ENCODE results near the gene INHBB. TPM values are rescaled to one million over a fixed set of nuclear protein-coding genes. Genes with fewer than 3 reads are reported as not detected.

Gene INHBB
- polyA plus RNA-seq, 2 of the 4 experiments (the other 2 are of a cell fraction) = 7.2 to 25.3 TPM

- peak; percentile 30 to 43 for DNase-seq (ENCODE audit: low read depth in 1 of 2, low spot score in 1 of 2)
- peak; percentile 79 to 88; a peak in 5 of 6 replicates for ATAC-seq
- Histone ChIP-seq H3K4me2 (no peak overlapping the region), H3K4me1 (no peaks in the 10 kb centered on the region), H3K27ac (no peak overlapping the region), H3K4me3 (no peak overlapping the region), H3K9me3 (no peaks in the 10 kb centered on the region)
- WGBS (ENCODE audit: missing lambda C conversion rate) = 69% methylated on average over 6 of the region's 6 CpGs
- no peak for TF ChIP-seq HMGXB4 (CRISPR knock-in tag; IDR thresholded peaks at IDR 0.05; ENCODE audit: borderline replicate concordance)
- no peak for TF ChIP-seq NR3C1 (IDR thresholded peaks at IDR 0.05)
- TF ChIP-seq SMC3 (IDR thresholded peaks at IDR 0.05) = peak; percentile 32; the same call in 1 of the 3 replicates
- no peak for TF ChIP-seq PBX3 (IDR thresholded peaks at IDR 0.05)
- TF ChIP-seq CBX2 (IDR thresholded peaks at IDR 0.05; ENCODE audit: borderline replicate concordance, low read depth) = no peak
- no peak for TF ChIP-seq HES2 (IDR thresholded peaks at IDR 0.05)
- TF ChIP-seq BHLHE40 (IDR thresholded peaks at IDR 0.05; ENCODE audit: low read depth, low read length) = no peak
- peak; percentile 40 to 51; a peak in 2 of 5 replicates for TF ChIP-seq RAD21 (conservative IDR thresholded peaks at IDR 0.05 in 1 of 2, IDR thresholded peaks at IDR 0.05 in 1 of 2)
- TF ChIP-seq RCOR1 (IDR thresholded peaks at IDR 0.05; ENCODE audit: low read depth, low read length) = no peak
- CTCF ChIA-PET = interaction anchor here (0.9 to 1.3 kb wide), 6 partner anchors 15 to 375 kb away, joined by 4 to 5 read pairs (median 4); no protein-coding TSS in a partner anchor
- FAIRE-seq = no peak
- POLR2A ChIA-PET = no interaction called here
Observed at GRCh38 chr2:120305296-120305695, 40.6 kb upstream of the INHBB start.

- no peak overlapping the region for H3K4me2 ChIP-seq
- 92% methylated on average over 5 of the region's 5 CpGs for WGBS (ENCODE audit: missing lambda C conversion rate)
- ChIA-PET CTCF (interaction anchor here (0.6 to 1.5 kb wide), 10 partner anchors 8 to 375 kb away, joined by 3 to 5 read pairs (median 4); no protein-coding TSS in a partner anchor), POLR2A (no interaction called here)
- H3K4me3 ChIP-seq = no peak overlapping the region
- no peak for DNase-seq (ENCODE audit: low read depth in 1 of 2, low spot score in 1 of 2)
- no peaks in the 10 kb centered on the region for H3K4me1 ChIP-seq
- ATAC-seq = no peak
- FAIRE-seq = no peak
- H3K27ac ChIP-seq = no peak overlapping the region
- TF ChIP-seq RCOR1 (IDR thresholded peaks at IDR 0.05; ENCODE audit: low read depth, low read length) (no peak), SREBF2 (IDR thresholded peaks at IDR 0.05) (no peak), POLR2A (IDR thresholded peaks at IDR 0.05; ENCODE audit: low read length) (no peak), MAFK (IDR thresholded peaks at IDR 0.05; ENCODE audit: partially characterized antibody) (no peak), TFCP2L1 (CRISPR knock-in tag; IDR thresholded peaks at IDR 0.05) (no peak), RAD21 (conservative IDR thresholded peaks at IDR 0.05 in 1 of 2, IDR thresholded peaks at IDR 0.05 in 1 of 2) (no peak)
- H3K9me3 ChIP-seq = no peaks in the 10 kb centered on the region
Observed at GRCh38 chr2:120305937-120306490, 39.9 kb upstream of the INHBB start.

GRCh38 chr2:120307482-120307881, 38.5 kb upstream of the INHBB start:
- ChIA-PET POLR2A (no interaction called here), CTCF (interaction anchor here (0.6 to 1.5 kb wide), 3 partner anchors 9 to 150 kb away, joined by 3 to 4 read pairs (median 4); no protein-coding TSS in a partner anchor)
- Histone ChIP-seq H3K4me1 (no peaks in the 10 kb centered on the region), H3K4me3 (no peak overlapping the region), H3K4me2 (no peak overlapping the region), H3K27ac (no peak overlapping the region), H3K9me3 (no peaks in the 10 kb centered on the region)
- WGBS (ENCODE audit: missing lambda C conversion rate) = 89% methylated on average over 7 of the region's 7 CpGs
- ATAC-seq = no peak
- DNase-seq (ENCODE audit: low read depth in 1 of 2, low spot score in 1 of 2) = no peak
- no peak for FAIRE-seq
- TF ChIP-seq RAD21 (conservative IDR thresholded peaks at IDR 0.05 in 1 of 2, IDR thresholded peaks at IDR 0.05 in 1 of 2) (no peak), BHLHE40 (IDR thresholded peaks at IDR 0.05; ENCODE audit: low read depth, low read length) (no peak), SMC3 (IDR thresholded peaks at IDR 0.05) (no peak), FOSB (CRISPR knock-in tag; IDR thresholded peaks at IDR 0.05) (no peak), BCL3 (IDR thresholded peaks at IDR 0.05) (no peak), ATOH8 (CRISPR knock-in tag; IDR thresholded peaks at IDR 0.05; ENCODE audit: low read depth) (no peak), EHF (CRISPR knock-in tag; IDR thresholded peaks at IDR 0.05) (no peak), RARB (CRISPR knock-in tag; IDR thresholded peaks at IDR 0.05) (no peak), MAX (IDR thresholded peaks at IDR 0.05) (no peak)
